Measurements from ENCODE around the gene EHD1. TPM values are rescaled to one million over a fixed set of nuclear protein-coding genes. Genes with fewer than 3 reads are reported as not detected.
A peak's percentile ranks its signal among the peaks of the same experiment; 100 is the strongest.

EHD1 gene
- total and polyA plus RNA-seq, 9 of the 15 experiments (the other 6 are each of a cell fraction or from before 2014, with no cell fraction given), result 0.46 to 65.0 (median 16.4) TPM

- TF ChIP-seq ZNF512 (tag; IDR thresholded peaks at IDR 0.05) (no peak), NR2C1 (IDR thresholded peaks at IDR 0.05) (peak; percentile 61; the same call in 1 of the 2 replicates), NR2C1 (tag; IDR thresholded peaks at IDR 0.05) (peak; percentile 35; the same call in 1 of the 2 replicates), TAF1 (IDR thresholded peaks at IDR 0.05; ENCODE audit: control insufficient read depth, extremely low read depth, insufficient read depth, low read length, severe bottlenecking) (peak; percentile 27), NFRKB (IDR thresholded peaks at IDR 0.05; ENCODE audit: low read depth) (peak; percentile 27; the same call in 1 of the 2 replicates), ZKSCAN8 (CRISPR knock-in tag; IDR thresholded peaks at IDR 0.05) (no peak), DPF2 (IDR thresholded peaks at IDR 0.05) (peak; percentile 100), ZSCAN32 (CRISPR knock-in tag; IDR thresholded peaks at IDR 0.05) (no peak), NELFE (IDR thresholded peaks at IDR 0.05; ENCODE audit: insufficient read depth, insufficient read length) (no peak), NBN (IDR thresholded peaks at IDR 0.05; ENCODE audit: low read depth) (peak; percentile 95), HES1 (IDR thresholded peaks at IDR 0.05; ENCODE audit: low read depth) (peak; percentile 57; the same call in 1 of the 2 replicates), ARID3B (CRISPR knock-in tag; IDR thresholded peaks at IDR 0.05; ENCODE audit: borderline replicate concordance) (no peak), E2F1 (CRISPR knock-in tag; IDR thresholded peaks at IDR 0.05) (peak; percentile 77), EHMT2 (IDR thresholded peaks at IDR 0.05) (peak; percentile 51; the same call in 1 of the 2 replicates), SMARCA5 (IDR thresholded peaks at IDR 0.05) (peak; percentile 82), ZBTB49 (CRISPR knock-in tag; IDR thresholded peaks at IDR 0.05; ENCODE audit: borderline replicate concordance) (no peak), EGR1 (conservative IDR thresholded peaks at IDR 0.05) (peak; percentile 92), TRIM25 (IDR thresholded peaks at IDR 0.05; ENCODE audit: borderline replicate concordance) (no peak), HDAC3 (IDR thresholded peaks at IDR 0.05; ENCODE audit: borderline replicate concordance, partially characterized antibody) (peak; percentile 94)
Observed at GRCh38 chr11:64888729-64889511, 10.5 kb upstream of the EHD1 start (continued).

All from K562 (cell line).